ENCODE data around the gene UBL4A.

The UBL4A gene

DNA sequence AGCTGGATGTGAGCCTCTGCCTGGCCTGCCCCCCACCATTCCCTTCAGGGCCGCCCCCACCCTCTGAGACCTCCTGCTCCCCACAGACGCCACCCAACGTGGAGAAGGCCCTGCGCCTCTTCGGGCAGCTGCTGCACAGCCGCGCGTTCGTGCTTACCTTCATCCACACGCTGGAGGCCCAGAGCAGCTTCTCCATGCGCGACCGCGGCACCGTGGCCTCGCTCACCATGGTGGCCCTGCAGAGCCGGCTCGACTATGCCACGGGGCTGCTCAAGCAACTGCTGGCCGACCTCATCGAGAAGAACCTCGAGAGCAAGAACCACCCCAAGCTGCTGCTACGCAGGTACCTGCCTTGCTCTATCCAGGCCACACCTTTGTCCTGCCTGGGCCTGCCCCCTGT lies 18.2 kb downstream of the UBL4A start:
- TF ChIP-seq, protein P1, sequence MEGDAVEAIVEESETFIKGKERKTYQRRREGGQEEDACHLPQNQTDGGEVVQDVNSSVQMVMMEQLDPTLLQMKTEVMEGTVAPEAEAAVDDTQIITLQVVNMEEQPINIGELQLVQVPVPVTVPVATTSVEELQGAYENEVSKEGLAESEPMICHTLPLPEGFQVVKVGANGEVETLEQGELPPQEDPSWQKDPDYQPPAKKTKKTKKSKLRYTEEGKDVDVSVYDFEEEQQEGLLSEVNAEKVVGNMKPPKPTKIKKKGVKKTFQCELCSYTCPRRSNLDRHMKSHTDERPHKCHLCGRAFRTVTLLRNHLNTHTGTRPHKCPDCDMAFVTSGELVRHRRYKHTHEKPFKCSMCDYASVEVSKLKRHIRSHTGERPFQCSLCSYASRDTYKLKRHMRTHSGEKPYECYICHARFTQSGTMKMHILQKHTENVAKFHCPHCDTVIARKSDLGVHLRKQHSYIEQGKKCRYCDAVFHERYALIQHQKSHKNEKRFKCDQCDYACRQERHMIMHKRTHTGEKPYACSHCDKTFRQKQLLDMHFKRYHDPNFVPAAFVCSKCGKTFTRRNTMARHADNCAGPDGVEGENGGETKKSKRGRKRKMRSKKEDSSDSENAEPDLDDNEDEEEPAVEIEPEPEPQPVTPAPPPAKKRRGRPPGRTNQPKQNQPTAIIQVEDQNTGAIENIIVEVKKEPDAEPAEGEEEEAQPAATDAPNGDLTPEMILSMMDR (IDR thresholded peaks at IDR 0.05; ENCODE audit: low read depth, low read length, missing control alignments), result no peak
- H3K4me3 ChIP-seq (replicated peaks; ENCODE audit: low read depth, low read length), result no peak overlapping the region
- DNase-seq (ENCODE audit: extremely low read depth, low read depth), result no peak

DNA sequence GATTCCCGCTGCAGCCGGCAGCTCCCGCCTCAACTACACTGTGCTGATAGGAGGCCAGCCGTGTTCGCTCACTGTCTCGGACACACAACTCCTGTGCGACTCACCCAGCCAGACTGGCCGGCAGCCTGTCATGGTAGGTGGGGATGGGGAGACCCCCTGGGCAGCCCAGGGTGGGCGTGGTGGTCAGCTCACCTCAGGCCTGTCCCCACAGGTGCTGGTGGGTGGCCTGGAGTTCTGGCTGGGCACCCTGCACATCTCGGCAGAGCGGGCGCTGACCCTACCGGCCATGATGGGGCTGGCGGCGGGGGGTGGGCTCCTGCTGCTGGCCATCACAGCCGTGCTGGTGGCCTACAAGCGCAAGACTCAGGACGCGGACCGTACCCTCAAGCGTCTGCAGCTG lies 18.9 kb downstream of the UBL4A start:
- DNase-seq (ENCODE audit: extremely low read depth, low read depth), result no peak
- TF ChIP-seq, protein P1 (IDR thresholded peaks at IDR 0.05; ENCODE audit: low read depth, low read length, missing control alignments), result no peak

DNA sequence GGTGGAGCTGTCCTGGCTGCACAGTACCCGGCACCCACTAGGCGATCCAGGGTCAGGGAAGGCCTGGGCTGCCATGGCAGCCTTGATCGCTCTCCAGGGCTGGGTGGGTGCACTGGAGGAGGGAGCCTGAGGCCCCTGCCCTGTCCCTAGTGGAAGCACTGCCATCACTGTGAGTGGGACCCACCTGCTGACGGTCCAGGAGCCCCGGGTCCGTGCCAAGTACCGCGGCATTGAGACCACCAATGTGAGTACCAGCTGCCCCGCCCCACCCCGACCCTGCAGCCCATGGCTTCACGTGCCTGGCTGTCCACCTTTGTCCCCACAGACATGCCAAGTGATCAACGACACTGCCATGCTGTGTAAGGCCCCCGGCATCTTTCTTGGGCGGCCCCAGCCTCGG lies 19.5 kb downstream of the UBL4A start:
- DNase-seq (ENCODE audit: extremely low read depth, low read depth), result no peak
- H3K4me3 ChIP-seq (replicated peaks; ENCODE audit: low read depth, low read length), result no peak overlapping the region
- TF ChIP-seq, protein P1 (IDR thresholded peaks at IDR 0.05; ENCODE audit: low read depth, low read length, missing control alignments), result no peak

More for the DNA sequence above, 18.9 kb downstream of the UBL4A start:
- H3K4me3 ChIP-seq (replicated peaks; ENCODE audit: low read depth, low read length), result no peak overlapping the region

DNA sequence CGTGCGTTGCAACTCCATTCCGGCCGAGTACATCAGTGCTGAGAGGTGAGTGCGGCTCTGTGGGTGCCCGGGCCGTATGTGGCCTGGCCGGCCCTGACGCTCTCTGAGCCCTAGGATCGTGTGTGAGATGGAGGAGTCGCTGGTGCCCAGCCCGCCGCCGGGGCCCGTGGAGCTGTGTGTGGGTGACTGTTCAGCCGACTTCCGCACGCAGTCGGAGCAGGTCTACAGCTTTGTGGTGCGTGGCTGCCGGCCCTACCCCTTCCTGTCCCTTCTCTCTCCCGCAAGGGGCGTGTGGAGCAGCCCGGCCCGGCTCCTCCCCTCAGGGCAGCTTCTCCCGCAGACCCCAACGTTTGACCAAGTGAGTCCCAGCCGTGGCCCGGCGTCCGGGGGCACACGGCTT lies 20.4 kb downstream of the UBL4A start:
- H3K4me3 ChIP-seq (replicated peaks; ENCODE audit: low read depth, low read length), result no peak overlapping the region
- TF ChIP-seq, protein P1 (IDR thresholded peaks at IDR 0.05; ENCODE audit: low read depth, low read length, missing control alignments), result no peak

GRCh38 chrX:154465601-154466000 lies 20.8 kb downstream of the UBL4A start:
- TF ChIP-seq, protein P1 (IDR thresholded peaks at IDR 0.05; ENCODE audit: low read depth, low read length, missing control alignments), result no peak
- no peak overlapping the region for H3K4me3 ChIP-seq (replicated peaks; ENCODE audit: low read depth, low read length)
- DNase-seq (ENCODE audit: extremely low read depth, low read depth), result no peak

More for the DNA sequence above, 20.4 kb downstream of the UBL4A start:
- DNase-seq (ENCODE audit: extremely low read depth, low read depth), result no peak

DNA sequence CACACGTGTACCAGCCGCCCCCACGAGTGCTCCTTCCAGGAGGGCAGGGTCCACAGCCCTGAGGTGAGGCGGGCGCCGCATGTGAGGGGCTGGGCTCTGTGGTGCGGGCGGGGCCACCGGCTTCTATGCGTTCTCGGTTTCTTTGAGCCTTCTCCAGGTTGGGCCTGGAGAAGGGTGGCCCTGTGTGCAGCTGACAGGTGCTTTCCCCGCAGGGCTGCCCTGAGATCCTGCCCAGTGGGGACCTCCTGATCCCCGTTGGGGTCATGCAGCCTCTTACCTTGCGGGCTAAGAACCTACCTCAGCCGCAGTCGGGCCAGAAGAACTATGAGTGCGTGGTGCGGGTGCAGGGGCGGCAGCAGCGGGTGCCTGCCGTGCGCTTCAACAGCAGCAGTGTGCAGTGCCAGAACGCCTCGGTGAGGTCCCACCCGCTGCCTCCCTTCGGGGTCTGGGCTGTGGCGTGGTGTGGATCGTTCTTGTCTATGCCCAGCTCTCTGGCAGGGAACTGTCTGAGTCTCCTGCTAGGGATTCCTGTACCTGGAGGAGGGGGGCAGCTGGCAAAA lies 21.5 kb downstream of the UBL4A start:
- no peak overlapping the region for H3K4me3 ChIP-seq (replicated peaks; ENCODE audit: low read depth, low read length)
- no peak for DNase-seq (ENCODE audit: extremely low read depth, low read depth)
- TF ChIP-seq, protein P1 (IDR thresholded peaks at IDR 0.05; ENCODE audit: low read depth, low read length, missing control alignments), result no peak

All from HFF-Myc (cell line).